Hepatocyte (in vitro differentiated cells): Measurements from ENCODE around the gene SH3PXD2A.
"Not testable (repeated sequence)": the region's sequence is repeated elsewhere in the genome, so short reads cannot be mapped to it uniquely, and the experiment has no call there.

Experiments
- EZH2 ChIP-seq: fragments of 200-600 bp; sonication (generic); IDR thresholded peaks from 2 replicates; pipeline ENCODE4 v1.6.1; 2016; ENCODE audit warnings: antibody characterized with exemption, mild to moderate bottlenecking, borderline replicate concordance
- TF ChIP-seq, protein P1 (sequence below): fragments of 200-600 bp; sonication (generic); IDR thresholded peaks from 2 replicates; pipeline ENCODE4 v1.5.1; 2016; ENCODE audit warnings: antibody characterized with exemption, mild to moderate bottlenecking; ENCODE audit not compliant: poor library complexity

DNA sequence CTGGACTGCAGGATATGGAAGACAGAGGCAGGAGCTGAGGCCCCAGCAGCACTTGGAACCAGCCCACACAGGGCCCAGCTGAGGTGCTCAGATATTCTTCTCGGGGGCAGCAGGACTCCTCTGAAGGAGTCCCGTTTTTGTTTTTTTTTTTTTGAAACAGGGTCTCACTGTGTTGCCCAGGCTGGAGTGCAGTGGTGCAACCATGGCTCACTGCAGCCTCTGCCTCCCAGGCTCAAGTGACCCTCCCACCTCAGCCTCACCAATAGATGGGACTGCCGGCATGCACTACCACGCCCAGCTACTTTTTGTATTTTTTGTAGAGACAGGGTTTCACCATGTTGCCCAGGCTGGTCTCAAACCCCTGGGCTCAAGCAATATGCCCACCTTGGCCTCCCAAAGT, 124.3 kb downstream of the SH3PXD2A start:
- TF ChIP-seq, protein P1, sequence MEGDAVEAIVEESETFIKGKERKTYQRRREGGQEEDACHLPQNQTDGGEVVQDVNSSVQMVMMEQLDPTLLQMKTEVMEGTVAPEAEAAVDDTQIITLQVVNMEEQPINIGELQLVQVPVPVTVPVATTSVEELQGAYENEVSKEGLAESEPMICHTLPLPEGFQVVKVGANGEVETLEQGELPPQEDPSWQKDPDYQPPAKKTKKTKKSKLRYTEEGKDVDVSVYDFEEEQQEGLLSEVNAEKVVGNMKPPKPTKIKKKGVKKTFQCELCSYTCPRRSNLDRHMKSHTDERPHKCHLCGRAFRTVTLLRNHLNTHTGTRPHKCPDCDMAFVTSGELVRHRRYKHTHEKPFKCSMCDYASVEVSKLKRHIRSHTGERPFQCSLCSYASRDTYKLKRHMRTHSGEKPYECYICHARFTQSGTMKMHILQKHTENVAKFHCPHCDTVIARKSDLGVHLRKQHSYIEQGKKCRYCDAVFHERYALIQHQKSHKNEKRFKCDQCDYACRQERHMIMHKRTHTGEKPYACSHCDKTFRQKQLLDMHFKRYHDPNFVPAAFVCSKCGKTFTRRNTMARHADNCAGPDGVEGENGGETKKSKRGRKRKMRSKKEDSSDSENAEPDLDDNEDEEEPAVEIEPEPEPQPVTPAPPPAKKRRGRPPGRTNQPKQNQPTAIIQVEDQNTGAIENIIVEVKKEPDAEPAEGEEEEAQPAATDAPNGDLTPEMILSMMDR, result not testable (repeated sequence)
- TF ChIP-seq EZH2, result not testable (repeated sequence)
